Esophagus squamous epithelium (tissue), 5 donors: ENCODE measurements around the gene WDR74. TPM values are rescaled to one million over a fixed set of nuclear protein-coding genes. Genes with fewer than 3 reads are reported as not detected.
A peak's percentile ranks its signal among the peaks of the same experiment; 100 is the strongest.

ENCODE experiments used
- DNase-seq: peaks from one replicate; lab custom pipeline; 2025; lab: John Stamatoyannopoulos, UW
- H3K27ac ChIP-seq, 4 donors: fragments of 200-600 bp; sonication (generic); one replicate each; pipeline ENCODE4 v1.5.1; 2016 to 2019; ENCODE audit warnings: mild to moderate bottlenecking in 1 of 4
- H3K27me3 ChIP-seq, 4 donors: fragments of 200-600 bp; sonication (generic); 1 replicate in 3 of 4; 2 replicates in 1 of 4; pipeline versions ENCODE4 v1.5.1 to v1.6.0; 2017 to 2021; ENCODE audit warnings: antibody characterized with exemption in 1 of 4
- H3K36me3 ChIP-seq, 3 donors: fragments of 200-600 bp; sonication (generic); one replicate each; pipeline ENCODE4 v1.5.1; 2016 to 2019
- H3K4me1 ChIP-seq, 3 donors: fragments of 200-600 bp; sonication (generic); one replicate each; pipeline ENCODE4 v1.5.1; 2017 to 2019
- H3K4me3 ChIP-seq, 4 donors: fragments of 200-600 bp; sonication (generic); 1 replicate in 3 of 4; 2 replicates in 1 of 4; pipeline ENCODE4 v1.5.1; 2016 to 2019; ENCODE audit warnings: mild to moderate bottlenecking in 2 of 4, moderate library complexity in 1 of 4
- H3K9me3 ChIP-seq, 3 donors: fragments of 200-600 bp; sonication (generic); one replicate each; pipeline ENCODE4 v1.5.1; 2016 to 2019
- POLR2A ChIP-seq, 4 donors: fragments of 450-650 bp; IDR thresholded peaks; one replicate each; pipeline ENCODE4 v1.6.1; 2017; ENCODE audit warnings: antibody characterized with exemption in 4 of 4, mild to moderate bottlenecking in 4 of 4, moderate library complexity in 3 of 4
- WGBS, 2 donors: methylation state at CpG; one replicate each; pipeline ENCODE4 v1.1.5; 2018; 5-methylcytosine and 5-hydroxymethylcytosine counted together
- intact Hi-C: fragments of 100-400 bp; cut with DNase I; formaldehyde crosslinking; loops from one replicate; pipeline ENCODE4 v1.15.0; 2022
- total RNA-seq, 4 donors: library from RNA; depleted of rRNA; stranded (reverse); fragments of >200 nt; gene quantifications; one replicate each; pipeline ENCODE4 v1.1.0, GENCODE V29; 2016
- TF ChIP-seq, protein P1 (sequence below), 6 experiments: fragments of 450-650 bp in 4 of 6; fragments of 200-600 bp in 2 of 6; sonication (generic) in 2 of 6; IDR thresholded peaks; one replicate each; pipeline ENCODE4 v1.5.1; 2016 to 2019; ENCODE audit warnings: antibody characterized with exemption in 6 of 6, mild to moderate bottlenecking in 4 of 6, moderate library complexity in 4 of 6
- donor health status: DM: yes; HTN: yes; CAD: no.

The WDR74 gene
- total RNA-seq, 4 donors from 2014 or later: 31.7 to 74.0 (median 44.3) TPM

DNA sequence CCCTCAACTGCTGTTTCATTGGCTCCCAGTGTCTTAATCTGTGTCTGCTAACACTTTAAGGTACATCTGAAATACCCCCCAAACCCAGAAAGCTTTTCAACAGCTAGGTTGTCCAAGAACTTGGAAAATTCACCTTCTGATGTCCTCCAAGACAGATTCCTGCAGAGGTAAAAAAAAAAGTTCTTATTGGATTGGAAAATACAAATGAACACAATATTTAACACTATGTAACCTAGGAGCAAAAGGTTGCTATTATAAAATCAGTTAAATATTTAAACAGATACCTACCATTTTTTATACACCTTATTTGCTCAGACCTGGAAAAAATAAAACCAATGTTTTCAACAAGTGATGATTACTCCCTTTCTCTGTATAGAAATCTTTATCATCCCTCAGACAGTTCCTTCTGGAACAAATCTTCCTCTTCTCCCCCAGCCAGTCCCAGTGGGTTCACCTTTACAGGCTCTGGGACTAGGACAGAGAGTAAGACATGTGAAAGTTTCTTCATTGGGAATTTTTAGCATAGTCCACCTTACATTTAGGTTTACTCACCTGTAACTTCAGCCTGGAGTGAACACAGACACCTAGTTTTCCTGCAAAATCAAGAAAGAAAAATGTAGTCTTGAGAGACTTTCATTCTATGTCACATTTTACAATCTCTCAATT is 13.3 kb upstream of the WDR74 start:
- Histone ChIP-seq H3K4me3 (peak overlapping the region in 1 of 4 donors; percentile 75), H3K9me3 (no peaks in the 10 kb centered on the region), H3K36me3 (peaks cover 13 to 33% (median 19%) of the 10 kb centered on the region in 3 donors), H3K4me1 (peaks cover 24 to 57% (median 29%) of the 10 kb centered on the region in 3 donors), H3K27me3 (no peaks in the 10 kb centered on the region), H3K27ac (no peak overlapping the region)
- intact Hi-C loops: no loop called here
- TF ChIP-seq POLR2A (IDR thresholded peaks at IDR 0.05): no peak
- TF ChIP-seq, protein P1, sequence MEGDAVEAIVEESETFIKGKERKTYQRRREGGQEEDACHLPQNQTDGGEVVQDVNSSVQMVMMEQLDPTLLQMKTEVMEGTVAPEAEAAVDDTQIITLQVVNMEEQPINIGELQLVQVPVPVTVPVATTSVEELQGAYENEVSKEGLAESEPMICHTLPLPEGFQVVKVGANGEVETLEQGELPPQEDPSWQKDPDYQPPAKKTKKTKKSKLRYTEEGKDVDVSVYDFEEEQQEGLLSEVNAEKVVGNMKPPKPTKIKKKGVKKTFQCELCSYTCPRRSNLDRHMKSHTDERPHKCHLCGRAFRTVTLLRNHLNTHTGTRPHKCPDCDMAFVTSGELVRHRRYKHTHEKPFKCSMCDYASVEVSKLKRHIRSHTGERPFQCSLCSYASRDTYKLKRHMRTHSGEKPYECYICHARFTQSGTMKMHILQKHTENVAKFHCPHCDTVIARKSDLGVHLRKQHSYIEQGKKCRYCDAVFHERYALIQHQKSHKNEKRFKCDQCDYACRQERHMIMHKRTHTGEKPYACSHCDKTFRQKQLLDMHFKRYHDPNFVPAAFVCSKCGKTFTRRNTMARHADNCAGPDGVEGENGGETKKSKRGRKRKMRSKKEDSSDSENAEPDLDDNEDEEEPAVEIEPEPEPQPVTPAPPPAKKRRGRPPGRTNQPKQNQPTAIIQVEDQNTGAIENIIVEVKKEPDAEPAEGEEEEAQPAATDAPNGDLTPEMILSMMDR (IDR thresholded peaks at IDR 0.05): no peak
- DNase-seq: no peak

DNA sequence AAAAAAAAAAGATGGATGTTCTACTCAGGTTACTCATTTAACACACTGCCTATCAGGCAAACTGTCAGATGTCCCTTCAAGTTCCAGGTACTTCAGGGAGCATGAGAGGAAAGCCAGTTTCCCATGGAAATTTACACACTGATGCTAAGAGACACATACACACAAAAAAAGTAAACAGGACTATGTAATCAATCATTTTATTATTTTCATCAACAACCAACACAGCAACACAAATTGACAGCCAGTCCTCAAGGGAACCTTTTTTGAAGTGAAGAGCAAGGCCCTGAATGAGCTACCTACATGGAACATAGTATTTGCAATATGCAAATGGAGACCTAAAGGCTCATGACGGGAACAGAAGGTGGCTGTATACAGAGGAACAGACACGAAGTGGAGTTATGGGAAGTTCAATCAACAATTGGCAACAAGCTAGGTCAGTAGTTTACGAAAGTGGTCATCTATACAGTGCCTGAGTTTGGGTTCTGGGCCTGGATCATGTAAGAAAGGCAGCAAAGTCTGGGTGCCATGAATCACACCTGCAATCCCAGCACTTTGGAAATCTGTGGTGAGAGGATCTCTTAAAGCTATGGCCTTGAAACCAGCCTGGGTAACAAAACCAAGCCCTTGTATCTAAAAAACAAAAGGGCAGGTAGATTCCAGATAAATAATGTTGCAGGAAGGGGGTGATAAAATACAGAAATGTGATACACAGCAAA is 12.6 kb upstream of the WDR74 start:
- no peak overlapping the region for H3K27ac ChIP-seq
- H3K36me3 ChIP-seq: peaks cover 13 to 33% (median 19%) of the 10 kb centered on the region in 3 donors
- H3K4me1 ChIP-seq: peaks cover 21 to 50% (median 26%) of the 10 kb centered on the region in 3 donors
- no peak overlapping the region for H3K4me3 ChIP-seq
- H3K9me3 ChIP-seq: no peaks in the 10 kb centered on the region
- DNase-seq: no peak
- intact Hi-C loops: no loop called here
- WGBS, 2 donors: 24 to 39% methylated on average over 3 of the region's 3 CpGs
- TF ChIP-seq POLR2A (IDR thresholded peaks at IDR 0.05): no peak
- TF ChIP-seq, protein P1 (IDR thresholded peaks at IDR 0.05): no peak
- H3K27me3 ChIP-seq: no peaks in the 10 kb centered on the region

DNA sequence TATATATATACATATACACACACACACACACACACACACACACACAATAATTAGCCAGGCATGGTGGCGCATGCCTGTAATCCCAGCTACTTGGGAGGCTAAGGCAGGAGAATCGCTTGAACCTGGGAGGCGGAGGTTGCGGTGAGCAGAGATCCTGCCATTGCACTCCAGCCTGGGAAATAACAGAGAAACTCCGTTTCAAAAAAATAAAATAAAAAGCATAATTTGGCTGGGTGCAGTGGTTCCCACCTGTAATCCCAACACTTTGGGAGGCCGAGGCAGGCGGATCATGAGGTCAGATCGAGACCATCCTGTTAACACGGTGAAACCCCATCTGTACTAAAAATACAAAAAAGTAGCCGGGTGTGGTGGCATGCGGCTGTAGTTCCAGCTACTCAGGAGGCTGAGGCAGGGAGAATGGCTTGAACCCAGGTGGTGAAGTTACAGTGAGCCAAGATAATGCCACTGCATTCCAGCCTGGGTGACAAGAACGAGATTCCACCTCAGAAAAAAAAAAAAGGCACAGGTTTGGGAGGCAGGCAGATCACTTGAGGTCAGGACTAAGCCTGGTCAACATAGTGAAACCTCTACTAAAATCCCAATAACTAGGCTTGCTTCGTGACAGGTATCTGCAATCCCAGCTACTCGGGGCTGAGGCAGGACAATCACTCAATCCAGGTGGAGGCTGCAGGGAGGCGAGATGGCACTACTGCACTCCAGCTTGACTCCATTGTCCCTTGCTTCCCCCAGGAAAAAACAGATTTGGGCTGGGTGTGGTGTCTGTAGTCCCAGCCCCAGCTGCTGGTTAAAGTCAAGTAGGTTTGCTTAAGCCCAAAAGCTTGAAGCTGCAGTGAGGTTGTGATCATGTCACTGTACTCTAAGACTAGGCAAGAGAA is 11.8 kb upstream of the WDR74 start:
- Histone ChIP-seq H3K36me3 (peaks cover 13 to 33% (median 19%) of the 10 kb centered on the region in 3 donors), H3K27ac (no peak overlapping the region), H3K4me1 (peaks cover 19 to 42% (median 20%) of the 10 kb centered on the region in 3 donors), H3K27me3 (no peaks in the 10 kb centered on the region), H3K4me3 (no peak overlapping the region), H3K9me3 (no peaks in the 10 kb centered on the region)
- TF ChIP-seq POLR2A (IDR thresholded peaks at IDR 0.05): no peak
- TF ChIP-seq, protein P1 (IDR thresholded peaks at IDR 0.05): no peak
- 35 to 50% methylated on average over 14 of the region's 15 CpGs for WGBS, 2 donors
- intact Hi-C loops: no loop called here
- no peak for DNase-seq

DNA sequence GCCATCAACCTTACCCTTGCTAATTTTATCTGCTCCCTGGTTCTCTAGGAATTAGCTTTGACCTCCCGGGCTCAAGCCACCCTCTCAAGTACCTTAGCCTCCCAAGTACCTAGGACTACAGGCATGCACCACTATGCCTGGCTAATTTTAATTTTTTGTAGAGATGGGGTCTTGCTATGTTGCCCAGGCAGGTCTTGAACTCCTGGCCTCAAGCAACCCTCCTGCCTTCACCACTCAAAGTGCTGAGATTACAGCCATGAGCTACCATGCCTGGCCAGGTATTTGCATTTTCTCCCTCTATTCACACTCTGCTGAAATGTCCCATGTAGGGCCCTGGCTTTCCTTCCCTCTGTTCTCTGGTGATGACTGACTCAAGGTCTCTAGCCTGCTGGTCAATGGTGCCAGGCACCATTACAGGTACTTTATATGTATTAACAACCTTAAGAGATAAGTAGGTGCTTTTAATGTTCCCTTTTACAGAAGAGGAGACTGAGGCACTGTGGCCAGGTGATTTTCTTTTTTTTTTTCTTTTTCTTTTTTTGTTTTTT is 8.5 kb upstream of the WDR74 start:
- peaks cover 1 to 24% (median 2%) of the 10 kb centered on the region in 3 donors for H3K4me1 ChIP-seq
- TF ChIP-seq POLR2A (IDR thresholded peaks at IDR 0.05): no peak
- TF ChIP-seq, protein P1 (IDR thresholded peaks at IDR 0.05): no peak
- H3K27me3 ChIP-seq: no peaks in the 10 kb centered on the region
- no peak overlapping the region for H3K4me3 ChIP-seq
- intact Hi-C loops: no loop called here
- peaks cover 6 to 19% (median 9%) of the 10 kb centered on the region in 3 donors for H3K36me3 ChIP-seq
- H3K9me3 ChIP-seq: no peaks in the 10 kb centered on the region
- 90 to 94% methylated on average over 1 of the region's 1 CpG for WGBS, 2 donors
- no peak overlapping the region for H3K27ac ChIP-seq
- DNase-seq: no peak
